H9 (cell line): ENCODE data around the gene MCF2L2. TPM values are rescaled to one million over a fixed set of nuclear protein-coding genes. Genes with fewer than 3 reads are reported as not detected.

Experiments
- DNase-seq: peaks from one replicate; pipeline ENCODE4 v3.0.0-alpha.2; 2017
- H2AFZ ChIP-seq: one replicate; pipeline ENCODE4 v1.6.1; 2013; ENCODE audit warnings: mild to moderate bottlenecking, low read length, control low read depth, moderate library complexity
- H2AK5ac ChIP-seq: 2 replicates; pipeline ENCODE4 v1.6.1; 2013; ENCODE audit warnings: low read length, control low read depth, mixed read lengths; ENCODE audit not compliant: insufficient read length
- H2BK120ac ChIP-seq: one replicate; pipeline ENCODE4 v1.6.1; 2013; ENCODE audit warnings: low read depth, mild to moderate bottlenecking, low read length, control low read depth, inconsistent platforms; ENCODE audit not compliant: poor library complexity, severe bottlenecking
- H2BK12ac ChIP-seq: 2 replicates; pipeline ENCODE4 v1.6.1; 2013; ENCODE audit warnings: low read length, control low read depth, mixed read lengths, low read depth; ENCODE audit not compliant: insufficient read length
- H2BK15ac ChIP-seq: 2 replicates; pipeline ENCODE4 v1.6.1; 2013; ENCODE audit warnings: low read depth, low read length, control low read depth
- H2BK20ac ChIP-seq: one replicate; pipeline ENCODE4 v1.6.1; 2013; ENCODE audit warnings: low read depth, mild to moderate bottlenecking, low read length, control low read depth, inconsistent platforms; ENCODE audit not compliant: poor library complexity, severe bottlenecking
- H2BK5ac ChIP-seq: 2 replicates; pipeline ENCODE4 v1.6.1; 2013; ENCODE audit warnings: low read length, control low read depth, mixed read lengths; ENCODE audit not compliant: insufficient read length
- H3K14ac ChIP-seq: 2 replicates; pipeline ENCODE4 v1.6.1; 2013; ENCODE audit warnings: low read length, control low read depth; ENCODE audit not compliant: insufficient read depth
- H3K18ac ChIP-seq: 2 replicates; pipeline ENCODE4 v1.6.1; 2013; ENCODE audit warnings: low read depth, mild to moderate bottlenecking, mixed read lengths, low read length, control low read depth; ENCODE audit not compliant: insufficient read length
- H3K23ac ChIP-seq: 2 replicates; pipeline ENCODE4 v1.6.1; 2013; ENCODE audit warnings: low read length, control low read depth, mixed read lengths, low read depth; ENCODE audit not compliant: insufficient read length
- H3K23me2 ChIP-seq: 2 replicates; pipeline ENCODE4 v1.6.1; 2013; ENCODE audit warnings: low read depth, mild to moderate bottlenecking, mixed read lengths, low read length, control low read depth; ENCODE audit not compliant: insufficient read length, poor library complexity, severe bottlenecking
- H3K27ac ChIP-seq: 2 replicates; pipeline ENCODE4 v1.5.1; 2013; ENCODE audit warnings: low read length, control low read depth, mixed read lengths, low read depth; ENCODE audit not compliant: insufficient read length
- H3K27me3 ChIP-seq: 2 replicates; pipeline ENCODE4 v1.6.1; 2013; ENCODE audit warnings: low read length, control low read depth, inconsistent platforms; ENCODE audit not compliant: insufficient read depth
- H3K4ac ChIP-seq: 2 replicates; pipeline ENCODE4 v1.6.1; 2013; ENCODE audit warnings: low read depth, mild to moderate bottlenecking, control low read depth, inconsistent platforms, low read length, moderate library complexity
- H3K4me1 ChIP-seq: 2 replicates; pipeline ENCODE4 v1.6.1; 2013; ENCODE audit warnings: low read length, control low read depth, inconsistent platforms; ENCODE audit not compliant: insufficient read depth
- H3K4me2 ChIP-seq: 2 replicates; pipeline ENCODE4 v1.6.1; 2013; ENCODE audit warnings: low read length, control low read depth, mixed read lengths; ENCODE audit not compliant: insufficient read length, insufficient read depth
- H3K56ac ChIP-seq: 2 replicates; pipeline ENCODE4 v1.6.1; 2013; ENCODE audit warnings: low read depth, mild to moderate bottlenecking, mixed read lengths, low read length, control low read depth; ENCODE audit not compliant: insufficient read length
- H3K79me1 ChIP-seq: 2 replicates; pipeline ENCODE4 v1.6.1; 2013; ENCODE audit warnings: low read depth, mild to moderate bottlenecking, moderate library complexity, low read length, control low read depth, inconsistent platforms; ENCODE audit not compliant: insufficient read depth, poor library complexity, severe bottlenecking
- H3K79me2 ChIP-seq: 2 replicates; pipeline ENCODE4 v1.6.1; 2013; ENCODE audit warnings: low read length, control low read depth, inconsistent platforms; ENCODE audit not compliant: insufficient read depth
- H3K9ac ChIP-seq: 2 replicates; pipeline ENCODE4 v1.6.1; 2013; ENCODE audit warnings: low read length, control low read depth, mixed read lengths; ENCODE audit not compliant: insufficient read length; ENCODE audit errors: extremely low read depth
- H3K9me3 ChIP-seq: one replicate; pipeline ENCODE4 v1.6.1; 2013; ENCODE audit warnings: low read depth, low read length, inconsistent platforms; ENCODE audit not compliant: control insufficient read depth
- H3T11ph ChIP-seq: one replicate; pipeline ENCODE4 v1.6.1; 2013; ENCODE audit warnings: mild to moderate bottlenecking, low read length, control low read depth, inconsistent platforms
- H4K20me1 ChIP-seq: one replicate; pipeline ENCODE4 v1.6.1; 2013; ENCODE audit not compliant: control insufficient read depth, insufficient read length, insufficient read depth
- H4K5ac ChIP-seq: 2 replicates; pipeline ENCODE4 v1.6.1; 2013; ENCODE audit warnings: low read depth, mild to moderate bottlenecking, mixed read lengths, low read length, control low read depth; ENCODE audit not compliant: insufficient read length
- H4K8ac ChIP-seq: replicated peaks from 2 replicates; pipeline ENCODE4 v1.6.1; 2013; ENCODE audit warnings: low read length, control low read depth, mixed read lengths, low read depth; ENCODE audit not compliant: insufficient read length
- H4K91ac ChIP-seq: 2 replicates; pipeline ENCODE4 v1.6.1; 2013; ENCODE audit warnings: low read depth, mild to moderate bottlenecking, moderate library complexity, mixed read lengths, low read length, control low read depth; ENCODE audit not compliant: insufficient read length
- H3K27ac Mint-ChIP-seq, 3 experiments: 2 replicates in 2 of 3; 3 replicates in 1 of 3; pipeline ENCODE4 v1.8.0; 2020 to 2021; ENCODE audit warnings: mixed read lengths in 3 of 3, mild to moderate bottlenecking in 1 of 3, moderate library complexity in 1 of 3
- H3K27me3 Mint-ChIP-seq: 2 replicates; pipeline ENCODE4 v1.8.0; 2021; ENCODE audit warnings: low read depth, mild to moderate bottlenecking, moderate library complexity, mixed read lengths
- H3K36me3 Mint-ChIP-seq, 3 experiments: 2 replicates in 2 of 3; 3 replicates in 1 of 3; pipeline ENCODE4 v1.8.0; 2020 to 2021; ENCODE audit warnings: low read depth in 3 of 3, mixed read lengths in 3 of 3; ENCODE audit not compliant: insufficient read depth in 1 of 3
- H3K4me1 Mint-ChIP-seq, 2 experiments: 2 replicates each; pipeline ENCODE4 v1.8.0; 2020; ENCODE audit warnings: mixed read lengths in 2 of 2
- H3K4me3 Mint-ChIP-seq, 2 experiments: 2 replicates in 1 of 2; 3 replicates in 1 of 2; pipeline ENCODE4 v1.8.0; 2020 to 2021; ENCODE audit warnings: mild to moderate bottlenecking in 2 of 2, mixed read lengths in 2 of 2, moderate library complexity in 1 of 2
- H3K9me3 Mint-ChIP-seq, 2 experiments: 2 replicates in 1 of 2; 3 replicates in 1 of 2; pipeline ENCODE4 v1.8.0; 2020; ENCODE audit warnings: mild to moderate bottlenecking in 2 of 2, mixed read lengths in 2 of 2, moderate library complexity in 1 of 2
- CTCF ChIP-seq: fragments of 200-600 bp; sonication (generic); conservative IDR thresholded peaks from 3 replicates; pipeline ENCODE4 v1.8.0; 2021; ENCODE audit warnings: antibody characterized with exemption, mild to moderate bottlenecking
- WGBS: extraction: QIAGEN DNeasy Blood & Tissue Kit; methylation state at CpG from one replicate; pipeline ENCODE4 v1.1.7; 2013; ENCODE audit warnings: missing lambda C conversion rate, low lambda C conversion rate, mixed read lengths; ENCODE audit not compliant: insufficient read length; ENCODE audit errors: extremely low coverage; 5-methylcytosine and 5-hydroxymethylcytosine counted together
- total RNA-seq: library from RNA; stranded (reverse); gene quantifications from 2 replicates; pipeline ENCODE4 v1.2.1, GENCODE V29; 2021

The MCF2L2 gene
- total RNA-seq, 1 experiment from 2014 or later, result 6.4 TPM

GRCh38 chr3:183279371-183279770 lies 149.0 kb downstream of the MCF2L2 start:
- H3K9ac ChIP-seq, result no peak overlapping the region
- no peaks in the 10 kb centered on the region for H3K27me3 Mint-ChIP-seq
- no peak overlapping the region for H3K14ac ChIP-seq
- H3K36me3 Mint-ChIP-seq, result no peaks in the 10 kb centered on the region; a peak in 1 of 7 replicates
- no peaks in the 10 kb centered on the region for H3K27me3 ChIP-seq
- no peak overlapping the region for H3K27ac ChIP-seq
- no peak overlapping the region for H3K23ac ChIP-seq
- no peak for TF ChIP-seq CTCF
- no peak overlapping the region for H2BK12ac ChIP-seq
- H3K9me3 Mint-ChIP-seq, result no peaks in the 10 kb centered on the region
- H4K20me1 ChIP-seq, result no peaks in the 10 kb centered on the region
- H2BK120ac ChIP-seq, result no peak overlapping the region
- no peak overlapping the region for H4K91ac ChIP-seq
- no peak overlapping the region for H3K27ac Mint-ChIP-seq
- no peaks in the 10 kb centered on the region for H3K23me2 ChIP-seq
- no peak overlapping the region for H3K4me3 Mint-ChIP-seq
- peaks cover 7 to 8% of the 10 kb centered on the region in 2 experiments for H3K4me1 Mint-ChIP-seq
- no peak overlapping the region for H2AK5ac ChIP-seq
- no peak overlapping the region for H4K5ac ChIP-seq
- H3K18ac ChIP-seq, result no peak overlapping the region
- no peak overlapping the region for H2BK15ac ChIP-seq
- DNase-seq, result no peak
- no peaks in the 10 kb centered on the region for H3K9me3 ChIP-seq
- H3T11ph ChIP-seq, result no peak overlapping the region
- H3K56ac ChIP-seq, result no peak overlapping the region
- no peak overlapping the region for H4K8ac ChIP-seq
- no peaks in the 10 kb centered on the region for H3K79me1 ChIP-seq
- H3K79me2 ChIP-seq, result no peaks in the 10 kb centered on the region
- no CpG with 5 or more reads among the region's 3 CpGs for WGBS
- no peak overlapping the region for H2BK20ac ChIP-seq
- no peak overlapping the region for H2AFZ ChIP-seq
- H3K4me1 ChIP-seq, result no peaks in the 10 kb centered on the region; the same call in 1 of the 2 replicates
- H3K4ac ChIP-seq, result no peak overlapping the region
- H3K4me2 ChIP-seq, result no peak overlapping the region
- H2BK5ac ChIP-seq, result no peak overlapping the region
